Activated gamma-delta T cell treated with anti-CD3 and anti-CD28 coated beads, Interleukin-2, amount 50 U/mL, for 16 hours (primary cell): ENCODE measurements around the gene MAPK8.

Experiments used
- DNase-seq: peaks from one replicate; pipeline ENCODE4 v3.0.0-alpha.2; 2020; ENCODE audit warnings: low read depth

MAPK8 gene

GRCh38 chr10:48384699-48384982, 78.2 kb downstream of the MAPK8 start:
- DNase-seq = no peak

- no peak for DNase-seq
Measured at GRCh38 chr10:48389272-48389671, 82.8 kb downstream of the MAPK8 start.

GRCh38 chr10:48389846-48390557, 83.5 kb downstream of the MAPK8 start:
- DNase-seq = no peak

GRCh38 chr10:48390558-48390871, 84.0 kb downstream of the MAPK8 start:
- DNase-seq = no peak

GRCh38 chr10:48390933-48391845, 84.7 kb downstream of the MAPK8 start:
- no peak for DNase-seq

- DNase-seq = no peak
Measured at GRCh38 chr10:48391994-48392393, 85.5 kb downstream of the MAPK8 start.

GRCh38 chr10:48398261-48398660, 91.8 kb downstream of the MAPK8 start:
- DNase-seq = no peak

- DNase-seq = no peak
Measured at GRCh38 chr10:48399056-48399541, 92.6 kb downstream of the MAPK8 start.

GRCh38 chr10:48399551-48399950, 93.1 kb downstream of the MAPK8 start:
- DNase-seq = no peak

- no peak for DNase-seq
Measured at GRCh38 chr10:48400129-48400849, 93.8 kb downstream of the MAPK8 start.

- no peak for DNase-seq
Measured at GRCh38 chr10:48400850-48401220, 94.4 kb downstream of the MAPK8 start.

GRCh38 chr10:48404646-48405045, 98.2 kb downstream of the MAPK8 start:
- no peak for DNase-seq

- DNase-seq = no peak
Measured at GRCh38 chr10:48406204-48406603, 99.7 kb downstream of the MAPK8 start.

- DNase-seq = no peak
Measured at GRCh38 chr10:48406658-48407057, 100.2 kb downstream of the MAPK8 start.

GRCh38 chr10:48410503-48410902, 104.0 kb downstream of the MAPK8 start:
- no peak for DNase-seq

- no peak for DNase-seq
Measured at GRCh38 chr10:48411510-48411909, 105.0 kb downstream of the MAPK8 start.

- DNase-seq = no peak
Measured at GRCh38 chr10:48412081-48412480, 105.6 kb downstream of the MAPK8 start.

GRCh38 chr10:48412933-48413332, 106.5 kb downstream of the MAPK8 start:
- no peak for DNase-seq

- DNase-seq = no peak
Measured at GRCh38 chr10:48414160-48414559, 107.7 kb downstream of the MAPK8 start.

GRCh38 chr10:48414778-48415177, 108.3 kb downstream of the MAPK8 start:
- DNase-seq = no peak

- DNase-seq = no peak
Measured at GRCh38 chr10:48416584-48417232, 110.2 kb downstream of the MAPK8 start.

GRCh38 chr10:48417374-48417773, 110.9 kb downstream of the MAPK8 start:
- DNase-seq = no peak
